HG03558 (cell line): Measurements from ENCODE around the gene GID4.

Experiments
- ATAC-seq: cut with Tn5 transposase; IDR thresholded peaks from one replicate; pipeline ENCODE4 v1.9.1; 2021; ENCODE audit warnings: moderate number of reproducible peaks; ENCODE audit not compliant: unreplicated experiment; ENCODE audit errors: extremely low read depth

GID4 gene

DNA sequence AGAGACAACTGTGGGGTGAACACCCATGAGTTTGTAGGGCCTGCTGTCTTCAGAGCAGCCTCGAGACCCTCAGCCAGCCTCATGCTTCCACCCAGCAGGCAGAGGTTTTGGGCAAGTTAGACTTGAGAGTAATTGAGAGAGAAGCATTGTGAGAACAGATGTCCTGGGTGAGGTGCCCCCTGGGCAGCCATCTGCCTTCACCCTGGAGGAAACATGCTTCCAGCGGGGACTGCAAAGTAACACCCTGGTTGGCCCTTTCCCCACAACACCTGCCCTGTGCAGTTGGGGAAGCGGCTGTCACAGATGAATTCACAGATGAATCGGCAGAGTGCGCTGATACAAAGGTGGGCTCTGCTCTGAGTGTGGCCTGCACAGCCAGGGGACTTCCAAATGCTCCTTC lies 23.6 kb upstream of the GID4 start:
- ATAC-seq, result no peak

DNA sequence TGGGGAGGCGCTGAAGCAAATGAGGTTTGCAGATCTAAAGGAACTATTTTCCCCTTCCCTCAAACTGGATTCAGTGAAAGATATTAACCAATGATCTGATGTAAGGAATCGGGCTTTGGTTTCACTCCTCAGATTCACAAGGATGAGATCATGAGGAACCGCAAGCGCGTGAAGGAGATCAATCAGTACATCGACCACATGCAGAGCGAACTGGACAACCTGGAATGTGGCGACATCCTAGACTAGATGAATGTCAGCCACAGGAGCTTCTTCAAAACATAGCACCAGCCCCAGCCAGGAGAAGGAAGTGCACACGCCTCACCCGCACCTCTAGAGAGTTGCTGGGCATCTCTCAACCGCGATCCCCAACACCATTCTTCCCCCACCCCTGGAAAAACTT lies 22.8 kb upstream of the GID4 start:
- no peak for ATAC-seq

DNA sequence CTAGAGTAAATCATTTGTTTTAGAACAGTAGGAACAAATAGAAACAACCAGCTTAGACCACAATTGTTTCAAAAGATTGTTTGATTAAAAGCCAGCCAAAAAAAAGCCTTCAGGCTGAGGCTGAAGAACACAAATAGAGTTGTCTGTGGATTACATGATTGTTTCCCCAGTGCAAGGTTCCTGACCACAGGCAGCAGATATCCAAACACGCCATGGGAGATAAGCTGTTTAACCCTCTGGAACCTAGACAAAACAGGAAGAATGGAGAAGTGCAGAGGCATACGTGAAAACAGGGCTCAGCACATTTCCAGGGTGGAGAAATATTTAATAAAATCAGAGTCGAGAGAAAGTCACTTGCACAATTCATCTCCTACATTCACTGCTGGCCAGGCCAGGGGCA lies 21.2 kb upstream of the GID4 start:
- ATAC-seq, result no peak

DNA sequence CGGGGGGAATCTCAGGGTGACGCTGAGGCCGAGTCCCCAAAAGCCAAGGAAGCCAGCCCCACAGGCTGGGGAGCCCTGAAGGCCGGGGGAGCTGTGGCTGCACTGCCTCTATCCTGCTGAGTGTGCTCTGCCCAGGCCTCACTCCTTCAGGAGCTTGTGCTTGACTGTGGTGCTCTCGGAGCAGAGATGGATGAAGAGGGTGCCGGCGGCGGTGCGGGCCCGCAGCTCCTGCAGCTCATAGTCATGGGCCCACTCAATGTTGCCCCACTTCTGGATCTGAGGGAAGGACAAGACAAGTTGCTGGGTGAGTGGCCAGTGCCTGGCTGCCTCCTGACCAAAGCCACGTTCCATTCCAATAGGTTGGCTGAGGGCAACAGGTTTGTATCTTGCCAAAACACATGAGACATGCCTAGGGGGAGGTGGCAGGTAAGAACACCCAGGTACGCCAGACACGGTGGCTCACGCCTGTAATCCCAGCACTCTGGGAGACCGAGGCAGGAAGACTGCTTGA lies 20.7 kb upstream of the GID4 start:
- no peak for ATAC-seq

DNA sequence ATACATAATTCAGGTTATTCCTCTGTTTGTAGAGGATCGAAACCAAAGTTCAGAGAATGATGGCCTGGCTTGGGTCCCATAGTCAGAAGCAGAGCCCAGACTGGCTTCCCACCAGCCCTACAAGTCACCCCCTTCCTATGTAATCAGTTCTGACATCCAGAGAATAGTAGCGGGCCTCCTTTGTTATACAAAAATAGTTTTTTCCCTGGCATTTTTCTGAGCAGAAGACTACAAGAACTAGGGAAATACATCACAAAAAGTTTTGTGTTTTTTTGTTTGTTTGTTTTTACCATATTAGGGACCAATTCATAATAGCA lies 19.4 kb upstream of the GID4 start:
- ATAC-seq, result no peak

DNA sequence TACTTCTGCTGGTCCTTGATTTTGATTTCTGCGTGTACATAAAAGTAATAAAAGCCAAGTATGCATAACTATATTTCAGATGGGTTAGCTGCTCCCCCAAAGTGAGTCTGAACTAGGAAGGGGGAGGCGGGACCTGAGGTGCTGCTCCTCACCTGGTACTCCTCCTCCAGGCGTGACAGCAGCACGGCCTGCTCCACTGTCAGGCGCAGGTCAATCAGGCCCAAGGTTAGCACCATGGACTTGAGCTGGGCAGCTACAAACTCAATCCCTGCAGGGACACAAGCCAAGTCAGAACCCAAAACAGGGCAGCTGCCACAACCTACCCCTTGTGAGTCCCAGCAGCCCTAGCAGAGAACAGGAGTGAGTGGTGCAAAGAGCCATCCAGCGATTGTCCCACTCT lies 18.2 kb upstream of the GID4 start:
- ATAC-seq, result no peak

DNA sequence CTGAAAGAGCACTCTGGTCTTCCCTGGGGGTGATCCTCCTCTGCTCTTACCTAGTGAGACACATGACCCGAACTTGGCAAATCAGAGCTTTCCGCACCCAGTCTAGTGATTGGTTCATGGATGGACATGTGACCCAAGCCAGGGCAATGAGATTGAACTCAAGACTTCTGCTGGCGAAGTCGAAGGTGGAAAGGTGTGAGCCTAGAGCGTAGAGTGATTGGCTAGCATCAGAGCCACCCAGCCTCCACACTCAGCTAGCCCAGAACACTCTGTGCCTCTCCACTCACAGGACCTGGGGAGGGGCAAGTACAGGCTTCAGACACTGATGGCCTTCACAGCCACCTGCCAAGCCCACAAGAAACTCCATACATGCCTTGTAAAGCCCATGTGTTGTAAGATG lies 17.8 kb upstream of the GID4 start:
- no peak for ATAC-seq

DNA sequence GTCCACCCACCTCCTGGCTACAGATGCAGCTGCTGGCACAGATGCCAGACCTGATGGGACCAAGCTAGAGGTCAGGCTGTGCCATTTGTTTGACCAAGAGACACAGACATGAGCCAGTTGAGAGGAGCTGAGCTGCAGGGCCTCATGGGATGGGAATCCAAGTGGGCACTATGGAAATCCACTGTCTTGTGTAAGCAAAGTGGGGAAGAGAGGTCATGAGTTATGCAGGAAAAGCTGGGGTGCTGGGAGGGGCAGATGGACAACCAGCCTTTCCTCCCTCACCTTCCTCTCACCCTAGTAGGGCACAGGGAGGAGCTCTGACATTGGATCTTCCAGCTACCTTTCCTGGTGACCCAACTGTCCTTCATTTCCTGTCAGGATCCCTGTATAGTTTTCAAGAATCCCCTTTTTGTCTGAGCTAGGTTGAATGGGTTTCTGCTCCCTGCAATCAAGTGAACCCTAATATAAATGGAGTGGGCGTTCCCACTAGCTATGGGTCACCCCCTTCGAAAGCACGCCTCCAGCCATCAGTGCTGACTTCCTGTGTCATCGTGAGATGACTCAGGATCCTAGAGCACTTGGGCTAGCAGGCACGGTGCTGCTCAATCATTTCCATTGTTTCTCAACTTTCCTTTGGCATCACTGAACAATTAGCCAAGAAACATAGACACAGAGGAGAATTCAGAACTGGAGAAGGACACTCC lies 13.8 kb upstream of the GID4 start:
- ATAC-seq, result no peak

DNA sequence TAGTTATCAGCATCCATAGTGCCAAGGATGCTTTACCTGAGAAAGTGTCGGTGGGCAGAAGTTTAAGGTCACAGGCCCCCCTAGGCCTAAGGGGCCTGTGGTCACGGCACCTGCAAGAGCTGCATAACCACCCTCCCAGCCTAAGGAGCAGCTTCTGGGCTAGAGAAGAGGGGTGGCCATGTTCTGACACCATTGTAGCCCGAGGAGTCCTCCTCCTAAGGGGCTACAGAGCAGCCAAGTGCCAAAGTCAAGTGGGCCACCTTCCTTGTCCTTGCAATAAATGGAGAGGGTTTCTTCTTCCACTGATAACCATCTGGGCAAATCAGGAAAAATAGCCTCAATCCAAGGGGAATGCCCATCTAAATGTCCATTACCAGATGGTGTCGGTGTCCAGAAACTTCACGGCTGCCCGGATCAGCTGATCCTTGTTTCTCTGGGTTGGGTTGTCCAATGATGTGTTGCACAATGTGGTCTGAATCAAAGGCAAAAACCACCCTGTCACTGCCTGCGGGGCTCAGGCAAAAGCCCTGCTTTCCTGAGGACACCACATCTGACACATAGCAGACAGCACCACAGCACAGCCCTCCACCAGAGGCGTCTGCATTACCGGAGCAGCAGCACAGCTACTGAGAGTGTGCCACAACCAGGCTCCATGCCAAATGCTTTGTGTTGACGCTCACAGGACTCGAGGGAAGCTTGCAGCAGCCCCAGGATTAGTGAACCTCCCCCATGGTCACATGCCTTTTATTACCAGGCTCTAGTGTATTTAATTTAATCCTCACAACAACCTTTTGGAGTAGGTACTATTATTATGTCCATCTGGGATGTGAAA lies 13.0 kb upstream of the GID4 start:
- no peak for ATAC-seq

DNA sequence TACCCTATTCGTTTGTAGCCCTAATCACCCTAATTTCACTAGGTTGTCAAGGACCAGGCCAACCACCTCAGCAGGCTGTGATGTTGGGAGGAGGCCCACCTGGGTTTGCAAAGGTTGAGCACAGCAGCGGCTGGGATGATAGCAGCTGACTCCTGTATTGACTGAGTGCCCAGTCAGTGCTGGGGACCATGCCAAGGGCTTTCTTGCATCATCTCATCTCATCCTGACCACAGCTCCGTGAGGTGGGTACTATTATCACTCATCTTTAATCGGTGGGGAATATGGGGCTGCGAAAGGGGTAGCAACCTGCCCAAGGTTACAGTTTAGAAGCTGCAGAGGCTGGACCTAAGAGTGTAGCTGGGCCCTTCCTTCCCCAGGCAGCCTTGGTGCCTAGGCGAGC lies 11.9 kb upstream of the GID4 start:
- no peak for ATAC-seq

DNA sequence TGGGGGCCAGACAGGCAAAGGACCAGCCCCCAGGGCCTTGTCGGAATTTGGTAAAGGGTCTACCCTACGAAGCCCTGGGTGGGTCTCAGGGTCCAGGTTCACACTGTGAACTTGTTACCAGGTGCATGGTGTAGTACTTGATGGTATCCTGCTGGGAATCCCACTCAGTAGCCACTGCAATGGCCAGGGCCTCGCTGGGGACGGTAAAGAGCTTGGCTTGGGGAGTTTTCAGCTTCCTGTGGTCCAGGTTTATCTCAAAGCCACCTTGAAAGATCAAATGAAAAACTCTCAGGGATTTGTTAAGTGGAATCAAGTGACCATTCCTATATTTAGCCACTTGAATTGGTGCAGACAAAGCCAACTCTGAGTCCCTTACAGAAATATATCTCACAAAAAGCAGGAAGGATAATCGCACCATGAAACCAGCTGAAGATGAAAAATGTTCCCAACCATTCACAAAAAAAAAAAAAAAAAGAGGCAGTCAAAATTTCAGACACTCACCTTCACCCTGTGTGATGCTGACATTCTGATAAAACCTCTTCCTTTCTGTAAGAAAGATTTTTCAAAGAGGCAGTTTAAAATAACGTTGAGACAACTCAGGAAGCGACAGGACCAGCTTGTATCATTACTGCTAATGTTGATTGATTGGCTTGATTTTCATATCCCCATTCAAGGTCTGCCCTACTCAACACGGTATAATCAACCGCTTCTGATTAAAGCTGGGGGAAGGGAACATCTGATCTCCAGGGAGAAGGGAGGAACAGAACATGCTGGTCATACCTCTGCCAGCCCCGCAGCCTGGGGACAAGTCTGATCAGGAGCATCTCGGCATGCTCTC lies 10.9 kb upstream of the GID4 start:
- no peak for ATAC-seq

DNA sequence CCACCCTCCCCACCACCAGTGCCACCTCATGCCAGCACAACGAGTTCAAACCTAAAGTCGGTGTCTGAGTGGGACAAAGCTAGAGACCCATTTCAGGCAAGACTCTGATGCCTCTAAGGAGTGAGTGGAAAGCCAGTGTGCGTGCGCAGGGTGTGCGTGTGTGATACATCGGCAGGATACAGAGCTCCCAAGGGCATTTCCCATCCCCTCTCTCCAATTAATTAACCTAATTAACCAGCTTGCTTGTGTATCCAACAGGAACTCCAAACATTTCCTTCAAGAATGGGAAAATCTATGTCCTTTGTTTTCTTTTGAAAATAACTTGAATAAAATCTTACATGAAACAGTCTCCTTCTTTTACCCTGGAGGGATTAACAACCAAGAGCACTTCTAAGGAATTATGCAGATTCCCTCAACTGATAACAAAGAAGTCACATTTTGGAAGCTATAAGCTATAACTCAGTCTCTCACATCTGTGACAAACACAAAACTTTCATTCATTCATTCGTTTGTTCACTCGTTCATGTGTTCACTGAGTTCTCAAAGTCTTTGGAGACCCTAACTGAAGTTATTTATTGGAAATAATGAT lies 10.2 kb upstream of the GID4 start:
- no peak for ATAC-seq

DNA sequence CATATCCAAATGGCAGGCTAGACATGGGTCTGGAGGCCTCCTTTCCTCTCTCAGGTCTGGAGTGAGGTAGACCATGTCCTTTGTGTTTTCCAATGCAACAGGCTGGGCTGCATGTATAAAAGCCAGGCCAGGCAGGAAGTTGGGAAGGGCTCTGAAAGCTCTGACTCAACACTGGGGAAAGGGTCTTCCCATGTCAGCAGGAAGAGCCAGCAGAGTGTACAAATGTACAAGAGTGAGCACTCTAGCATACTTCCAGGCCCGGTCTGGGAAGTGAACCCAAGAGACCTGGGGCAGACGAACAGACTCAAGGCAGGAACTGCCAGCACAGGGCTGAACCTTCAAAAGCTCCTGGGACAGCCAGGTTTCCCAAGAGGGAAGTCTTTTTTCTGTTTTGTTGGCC lies 7.3 kb upstream of the GID4 start:
- no peak for ATAC-seq

DNA sequence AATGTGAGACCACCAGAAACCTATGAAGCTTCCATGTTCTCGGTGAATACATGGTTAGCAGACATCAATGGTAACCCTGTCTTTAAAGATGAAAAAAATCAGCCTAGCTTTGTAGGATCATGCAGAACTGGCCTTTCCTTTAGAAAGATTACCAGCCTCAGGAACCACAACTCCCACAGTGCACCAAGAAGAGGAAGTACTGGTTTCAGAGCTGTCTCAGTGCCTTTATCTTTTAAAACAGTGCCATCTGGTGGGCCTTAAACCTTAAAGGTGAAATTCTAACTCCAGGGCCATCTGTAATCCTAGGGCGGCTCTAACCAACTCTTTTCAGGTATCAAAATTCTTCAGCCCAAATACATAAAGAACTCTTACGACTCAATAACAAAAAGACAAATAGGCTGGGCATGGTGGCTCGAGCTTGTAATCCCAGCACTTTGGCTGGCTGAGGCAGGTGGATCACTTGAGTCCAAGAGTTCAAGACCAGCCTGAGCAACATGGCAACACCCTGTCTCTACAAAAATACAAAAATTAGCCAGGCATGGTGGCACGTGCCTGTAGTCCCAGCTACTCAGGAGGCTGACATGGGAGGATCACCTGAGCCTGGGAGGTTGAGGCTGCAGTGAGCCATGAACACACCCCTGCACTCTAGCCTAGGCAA lies 5.6 kb upstream of the GID4 start:
- ATAC-seq, result no peak

DNA sequence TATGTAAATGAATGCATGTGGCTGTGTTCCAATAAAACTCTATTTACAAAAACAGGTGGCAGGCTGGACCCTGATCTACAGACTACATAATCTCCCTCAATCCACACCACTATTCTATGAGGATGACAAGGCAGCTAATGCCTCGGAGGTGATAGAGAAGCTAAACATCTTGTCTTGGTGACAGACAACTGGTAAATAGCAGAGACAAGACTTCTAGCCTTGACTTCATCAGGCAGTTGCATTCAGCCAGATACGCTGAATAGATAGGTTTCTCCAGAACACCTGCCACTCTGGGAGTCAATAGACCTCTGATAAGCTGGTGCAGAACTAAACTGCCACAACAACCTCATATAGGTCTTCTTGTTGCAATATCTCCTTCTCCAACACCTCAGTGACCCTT lies 3.5 kb upstream of the GID4 start:
- no peak for ATAC-seq

DNA sequence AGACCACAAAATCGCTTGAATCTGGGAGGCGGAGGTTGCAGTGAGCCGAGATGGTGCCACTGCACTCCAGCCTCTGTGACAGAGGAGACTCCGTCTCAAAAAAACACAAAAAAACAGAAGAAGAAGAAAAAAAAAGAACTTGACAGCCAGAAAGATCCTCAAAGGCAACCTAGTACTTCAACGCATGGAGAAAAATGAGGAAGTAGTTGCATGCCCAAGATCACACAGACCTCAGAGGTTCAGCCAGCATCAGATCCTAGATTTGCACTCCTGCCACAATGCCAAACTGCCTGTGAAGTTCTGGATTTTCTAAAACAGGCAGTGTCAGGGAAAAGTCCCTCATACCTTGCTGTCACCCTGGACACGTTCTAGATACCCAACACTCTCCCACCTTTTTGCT lies 1.7 kb upstream of the GID4 start:
- ATAC-seq, result no peak

DNA sequence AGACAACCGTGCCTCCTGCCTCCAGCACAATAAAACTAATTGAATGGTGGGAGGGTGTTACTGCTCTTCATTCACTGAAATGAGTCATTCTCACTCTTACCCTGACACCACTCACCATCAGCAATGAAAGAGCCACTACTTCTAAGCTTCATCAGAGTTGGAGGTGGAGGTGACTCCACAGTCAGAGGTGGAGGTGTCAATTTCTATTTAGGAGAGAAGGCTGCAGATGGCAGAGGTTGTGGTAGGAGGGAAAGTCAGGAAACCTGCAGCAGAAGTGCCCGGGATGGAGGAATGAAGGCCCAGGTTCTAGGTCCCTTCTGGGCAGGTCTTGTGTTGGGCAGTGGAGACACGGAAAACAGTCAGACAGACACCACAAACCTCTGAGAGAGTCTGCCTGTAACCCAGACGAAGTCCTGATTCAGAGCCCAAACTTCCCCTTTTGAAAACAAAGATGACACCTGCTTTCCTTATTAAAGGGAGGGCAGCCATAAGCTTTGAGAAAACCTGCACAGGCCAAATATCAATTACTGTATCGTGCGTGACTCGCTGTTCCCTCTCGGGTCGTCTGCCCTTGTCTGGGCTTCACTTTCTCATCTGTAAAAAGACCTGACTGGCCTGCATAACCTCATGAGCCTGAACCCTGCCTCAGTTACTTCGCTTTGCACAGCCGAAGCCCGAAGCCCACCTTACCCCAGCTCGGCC lies 908 bp upstream of the GID4 start:
- ATAC-seq, result no peak

DNA sequence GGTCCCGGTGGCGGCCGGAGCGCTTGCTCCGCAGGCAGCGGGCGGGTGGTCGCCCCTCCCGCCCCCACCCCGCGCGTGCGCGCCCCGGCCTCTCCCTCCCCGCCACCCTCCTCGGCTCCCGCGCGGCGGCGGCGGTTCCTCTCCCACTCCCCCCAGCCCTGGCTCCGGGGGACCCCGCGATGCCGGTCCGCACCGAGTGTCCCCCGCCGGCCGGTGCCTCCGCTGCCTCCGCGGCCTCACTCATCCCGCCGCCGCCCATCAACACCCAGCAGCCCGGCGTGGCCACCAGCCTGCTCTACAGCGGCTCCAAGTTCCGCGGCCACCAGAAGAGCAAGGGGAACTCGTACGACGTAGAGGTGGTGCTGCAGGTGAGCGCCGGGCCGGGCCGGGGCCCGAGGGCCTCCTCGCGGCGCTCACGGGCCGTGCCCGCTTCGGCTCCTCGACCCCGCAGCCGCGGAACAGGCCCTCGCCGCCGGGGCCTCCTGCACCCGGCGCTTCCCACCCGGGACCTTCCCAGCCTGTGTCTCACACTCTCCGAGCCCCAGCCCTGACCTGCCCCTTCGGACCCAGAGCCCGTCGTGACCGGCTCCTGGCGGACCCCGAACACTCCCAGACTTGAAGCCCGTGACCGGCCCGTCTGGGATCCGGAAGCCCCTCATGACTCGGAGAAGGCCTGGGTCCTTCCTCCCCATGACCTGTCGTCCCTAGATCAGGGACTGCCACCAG lies 490 bp downstream of the GID4 start:
- ATAC-seq, result peak; percentile 15

DNA sequence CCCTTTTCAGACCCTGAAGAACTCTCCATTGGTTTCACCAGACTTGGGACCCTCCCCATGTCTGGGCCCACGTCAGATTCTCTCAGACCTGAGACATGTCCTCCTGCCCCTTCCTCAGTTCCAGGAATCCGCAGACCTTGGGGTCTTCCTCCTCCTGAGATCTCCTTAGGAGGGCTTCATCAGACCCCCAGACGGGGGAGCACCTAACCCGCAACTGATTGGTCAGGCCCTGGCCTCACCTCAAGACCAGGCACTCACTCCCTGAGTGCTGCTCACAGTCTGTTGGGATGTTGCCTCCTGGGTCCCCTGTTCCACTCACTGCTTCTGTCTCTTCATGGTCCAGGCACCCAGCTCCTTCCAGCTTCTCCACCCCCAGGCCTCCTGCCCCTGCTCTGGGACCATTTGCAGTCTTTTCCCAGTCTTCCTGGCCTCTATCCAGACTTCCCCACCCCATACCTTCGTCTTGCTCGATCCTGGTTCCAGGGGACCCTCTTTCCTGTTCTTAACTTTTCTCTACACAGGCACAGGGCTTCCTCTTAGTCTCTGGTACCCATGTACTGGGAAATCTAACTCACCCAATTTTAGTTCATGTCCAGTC lies 1.2 kb downstream of the GID4 start:
- ATAC-seq, result no peak
